ENCODE data around the gene PLPP6. TPM values are rescaled to one million over a fixed set of nuclear protein-coding genes. Genes with fewer than 3 reads are reported as not detected.

The PLPP6 gene
- polyA plus RNA-seq, 1 donor (not counting 4 experiments of a cell fraction or from before 2014, with no cell fraction given) = 7.7 TPM

DNA sequence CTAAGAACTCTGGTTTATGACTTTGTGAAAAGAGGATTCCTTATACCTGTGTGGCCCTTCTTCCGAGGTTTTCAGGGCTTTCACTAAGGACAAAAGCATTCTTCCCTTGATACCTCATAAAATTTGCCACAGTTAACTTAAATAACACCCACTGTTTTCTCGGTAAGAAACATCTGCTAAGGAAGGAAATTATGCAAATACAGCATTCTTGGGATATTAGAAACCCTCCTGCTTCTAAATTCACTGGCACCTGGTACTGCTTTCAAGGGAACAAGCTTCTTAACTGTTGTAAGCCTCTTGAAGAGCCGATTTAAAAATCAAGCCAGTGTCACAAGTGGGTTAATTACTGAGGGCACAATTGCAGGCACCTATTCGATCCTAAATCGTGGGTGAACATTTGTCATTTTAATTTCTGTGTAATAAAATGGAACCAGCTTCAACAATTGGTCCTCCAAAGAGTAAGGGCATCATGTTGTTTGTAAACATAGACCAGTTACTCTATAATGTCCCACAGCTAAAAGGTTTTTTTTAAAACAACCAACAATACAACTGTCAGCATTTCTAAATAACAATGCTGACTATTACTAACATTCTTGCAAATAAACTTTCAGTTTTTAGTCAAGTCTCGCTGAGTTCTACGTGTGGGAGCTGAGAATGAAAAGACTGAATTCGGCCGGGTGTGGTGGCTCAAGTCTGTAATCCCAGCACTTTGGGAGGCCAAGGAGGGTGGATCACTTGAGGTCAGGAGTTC is 52.3 kb downstream of the PLPP6 start:
- Histone ChIP-seq H3K9me3 (ENCODE audit: control insufficient read depth, low read depth, low read length) (no peaks in the 10 kb centered on the region), H3K9me1 (ENCODE audit: control insufficient read depth, extremely low read depth, insufficient read depth, low read length) (no peaks in the 10 kb centered on the region), H3K4me1 (ENCODE audit: control insufficient read depth, extremely low read depth, insufficient read depth, low read length) (no peaks in the 10 kb centered on the region), H3K79me2 (ENCODE audit: control insufficient read depth, insufficient read depth, low read length) (no peaks in the 10 kb centered on the region), H3K9ac (ENCODE audit: control insufficient read depth, extremely low read depth, insufficient read depth, low read length) (no peak overlapping the region), H3K27me3 (ENCODE audit: control insufficient read depth, extremely low read depth, insufficient read depth, low read length) (no peaks in the 10 kb centered on the region), H4K20me1 (ENCODE audit: control insufficient read depth, extremely low read depth, insufficient read depth, low read length) (no peaks in the 10 kb centered on the region), H2AFZ (ENCODE audit: control insufficient read depth, low read length) (no peak overlapping the region), H3K4me3 (ENCODE audit: control insufficient read depth in 2 of 3, extremely low read depth in 1 of 3, insufficient read depth in 2 of 3, low read depth in 1 of 3, low read length in 3 of 3) (no peak overlapping the region), H3K4me2 (ENCODE audit: control insufficient read depth, extremely low read depth, insufficient read depth, low read depth, low read length) (no peak overlapping the region), H3K27ac (ENCODE audit: control insufficient read depth, insufficient read depth, low read length) (no peak overlapping the region), H3K36me3 (ENCODE audit: control insufficient read depth in 2 of 2, extremely low read depth in 1 of 2, insufficient read depth in 2 of 2, low read length in 2 of 2) (peaks cover 10 to 18% of the 10 kb centered on the region in 2 experiments)
- dilution Hi-C loops (cut with MboI; ENCODE audit: extremely low pct_ligation_motif_present, low sequenced_read_pairs) = no loop called here
- TF ChIP-seq CTCF (optimal IDR thresholded peaks at IDR 0.05 in 1 of 3, IDR thresholded peaks at IDR 0.05 in 1 of 3, conservative IDR thresholded peaks at IDR 0.05 in 1 of 3; ENCODE audit: extremely low read depth in 1 of 3, insufficient read depth in 2 of 3, low read length in 3 of 3) (no peak), EZH2 (IDR thresholded peaks at IDR 0.05; ENCODE audit: low read length) (no peak)
- FAIRE-seq (no peak), DNase-seq (ENCODE audit: low read depth, low spot score) (no peak)

Other genes with a start within 250 kb of the PLPP6 start
- 0.06 to 0.77 TPM (median 0.20 TPM) in 3 replicates for gene SLC1A1, start 171.8 kb upstream of the PLPP6 start, polyA plus RNA-seq
- 0.51 to 0.92 TPM (median 0.80 TPM) in 3 replicates for gene SPATA6L, start 4.2 kb downstream of the PLPP6 start, polyA plus RNA-seq
- 8.7 to 15.5 TPM (median 11.4 TPM) in 3 replicates for gene CDC37L1, start 17.3 kb downstream of the PLPP6 start, polyA plus RNA-seq
- 28.5 to 45.8 TPM (median 37.6 TPM) in 3 replicates for gene AK3, start 78.9 kb downstream of the PLPP6 start, polyA plus RNA-seq
- gene RCL1, start 130.7 kb downstream of the PLPP6 start, polyA plus RNA-seq = 13.7 to 21.0 TPM (median 16.6 TPM) in 3 replicates

Measured in keratinocyte (primary cell).